Measurements from ENCODE around the gene CDH4. TPM values are rescaled to one million over a fixed set of nuclear protein-coding genes. Genes with fewer than 3 reads are reported as not detected.
A peak's percentile ranks its signal among the peaks of the same experiment; 100 is the strongest.

The CDH4 gene
- total and polyA plus RNA-seq, 2 of the 8 experiments (the other 6 are each of a cell fraction or from before 2014, with no cell fraction given): 4.3 to 7.9 TPM

DNA sequence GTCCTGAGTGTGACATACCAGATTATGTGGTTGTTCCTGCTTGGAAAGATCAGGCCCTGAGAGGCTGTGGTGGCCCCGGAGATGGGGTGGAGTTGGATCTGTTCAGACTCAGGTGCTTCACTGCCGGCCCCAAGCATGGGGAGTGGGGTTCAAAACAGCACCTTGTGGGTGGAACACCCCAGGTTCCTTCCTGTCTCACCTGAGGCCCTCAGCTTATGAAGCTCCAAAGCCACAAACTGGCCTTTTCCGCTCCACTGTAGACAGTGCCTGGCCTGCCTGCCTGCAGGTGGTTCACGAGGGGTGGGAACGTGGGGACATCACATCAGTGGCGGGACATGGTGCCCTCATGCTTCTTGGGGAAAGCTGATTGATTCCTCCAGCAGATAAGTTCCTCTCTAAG lies 667.2 kb downstream of the CDH4 start:
- Histone ChIP-seq H2BK12ac (ENCODE audit: low read depth, low read length) (no peak overlapping the region), H3K79me1 (ENCODE audit: low read depth, low read length) (no peaks in the 10 kb centered on the region), H3K14ac (ENCODE audit: insufficient read length) (no peak overlapping the region), H4K8ac (ENCODE audit: extremely low read depth, insufficient read depth, low read length) (no peak overlapping the region), H2BK120ac (replicated peaks; ENCODE audit: low read depth, low read length) (no peak overlapping the region), H3K23me2 (ENCODE audit: low read depth, low read length) (peaks cover 7% of the 10 kb centered on the region; the same call in 1 of the 2 replicates), H3K4me2 (ENCODE audit: insufficient read depth in 1 of 2, low read depth in 2 of 2, low read length in 2 of 2) (no peak overlapping the region), H4K5ac (ENCODE audit: insufficient read length, low read depth, low read length) (no peak overlapping the region), H3K23ac (ENCODE audit: insufficient read length) (no peak overlapping the region), H3K9me3 (ENCODE audit: insufficient read depth in 2 of 2, low read depth in 1 of 2, low read length in 1 of 2) (peaks cover 7 to 17% of the 10 kb centered on the region in 2 experiments; a peak in 2 of 4 replicates), H3K27me3 (replicated peaks in 1 of 4; ENCODE audit: control insufficient read depth in 3 of 4, extremely low read depth in 1 of 4, insufficient read depth in 3 of 4, low read length in 3 of 4) (no peaks in the 10 kb centered on the region), H3K4me3 (ENCODE audit: extremely low read depth in 1 of 4, insufficient read depth in 2 of 4, low read depth in 3 of 4, low read length in 4 of 4) (no peak overlapping the region), H2BK5ac (ENCODE audit: low read depth, low read length) (no peak overlapping the region), H4K91ac (replicated peaks; ENCODE audit: insufficient read length, low read length) (no peak overlapping the region), H3K79me2 (ENCODE audit: control insufficient read depth in 1 of 2, insufficient read depth in 2 of 2, low read length in 2 of 2) (no peaks in the 10 kb centered on the region), H4K20me1 (replicated peaks in 1 of 2; ENCODE audit: control insufficient read depth in 1 of 2, insufficient read depth in 2 of 2, low read length in 2 of 2) (peaks cover 0 to 3% of the 10 kb centered on the region in 2 experiments), H3K4ac (replicated peaks; ENCODE audit: insufficient read length, low read depth, low read length) (no peak overlapping the region), H3K27ac (ENCODE audit: low read depth, low read length) (no peak overlapping the region), H2BK15ac (ENCODE audit: low read length) (no peak overlapping the region), H2AK5ac (ENCODE audit: low read depth, low read length) (0 out of 2 replicates have a peak overlapping the region, but pooled peaks have one; percentile 96), H2BK20ac (ENCODE audit: low read length) (no peak overlapping the region), H3K56ac (replicated peaks; ENCODE audit: insufficient read length, low read depth, low read length) (no peak overlapping the region), H3K36me3 (ENCODE audit: control insufficient read depth in 2 of 4, insufficient read depth in 4 of 4, low read length in 3 of 4) (no peaks in the 10 kb centered on the region; a peak in 1 of 8 replicates), H3K4me1 (replicated peaks in 1 of 4; ENCODE audit: control insufficient read depth in 3 of 4, insufficient read depth in 4 of 4, low read length in 3 of 4) (no peaks in the 10 kb centered on the region), H3K9ac (replicated peaks in 1 of 4; ENCODE audit: extremely low read depth in 1 of 4, low read depth in 3 of 4, low read length in 3 of 4) (no peak overlapping the region), H3K18ac (ENCODE audit: extremely low read depth, low read length) (no peak overlapping the region), H2AFZ (ENCODE audit: low read length) (no peak overlapping the region)
- no peak for FAIRE-seq
- POLR2A ChIA-PET (ENCODE audit: partially characterized antibody): interaction anchor here (1.2 kb wide), 1 partner anchor 12 kb away, joined by 4 read pairs; no protein-coding TSS in a partner anchor
- 88% methylated on average over 6 of the region's 6 CpGs; no CpG with 5 or more reads in 1 of the 2 experiments for WGBS, 2 experiments (ENCODE audit: extremely low coverage in 1 of 2, insufficient coverage in 1 of 2, insufficient read length in 1 of 2, insufficient replicate concordance in 2 of 2, low coverage in 1 of 2, low lambda C conversion rate in 2 of 2, missing lambda C conversion rate in 1 of 2)
- no peak for TF ChIP-seq TAF7 (optimal IDR thresholded peaks at IDR 0.05; ENCODE audit: borderline replicate concordance, low read depth, low read length)
- TF ChIP-seq HDAC2 (IDR thresholded peaks at IDR 0.05; ENCODE audit: borderline replicate concordance in 1 of 2, low read depth in 2 of 2, low read length in 2 of 2): no peak
- TF ChIP-seq EGR1 (IDR thresholded peaks at IDR 0.05; ENCODE audit: borderline replicate concordance, low read depth, low read length): no peak
- no peak for TF ChIP-seq SIRT6 (IDR thresholded peaks at IDR 0.05; ENCODE audit: low read length)
- no peak for TF ChIP-seq POLR2A (IDR thresholded peaks at IDR 0.05; ENCODE audit: control extremely low read depth in 1 of 2, low read depth in 2 of 2, low read length in 2 of 2)
- TF ChIP-seq MAFK (IDR thresholded peaks at IDR 0.05; ENCODE audit: low read depth, low read length): no peak
- no peak for TF ChIP-seq TAF1 (IDR thresholded peaks at IDR 0.05; ENCODE audit: low read depth, low read length)
- no peak for TF ChIP-seq USF2 (IDR thresholded peaks at IDR 0.05; ENCODE audit: low read length)
- no peak for TF ChIP-seq TCF12 (IDR thresholded peaks at IDR 0.05; ENCODE audit: low read depth, low read length)
- no peak for DNase-seq (ENCODE audit: low read depth in 1 of 2, low spot score in 2 of 2)
- CTCF ChIA-PET (ENCODE audit: partially characterized antibody): interaction anchor here (0.8 to 1.5 kb wide), 4 partner anchors 10 to 35 kb away, joined by 3 to 5 read pairs (median 4); no protein-coding TSS in a partner anchor

Measured in H1 (cell line).